Tibial nerve (tissue), 4 donors: ENCODE data around the gene DPEP3.

Experiments
- EP300 ChIP-seq, 2 donors: sonication (generic); formaldehyde crosslinking; IDR thresholded peaks; one replicate each; pipeline ENCODE4 v1.6.1; 2017; ENCODE audit warnings: antibody characterized with exemption in 2 of 2, mild to moderate bottlenecking in 1 of 2
- POLR2A ChIP-seq, 2 donors: fragments of 450-650 bp; IDR thresholded peaks; one replicate each; pipeline ENCODE4 v1.6.1; 2017; ENCODE audit warnings: antibody characterized with exemption in 2 of 2, mild to moderate bottlenecking in 2 of 2, moderate library complexity in 2 of 2
- TF ChIP-seq, protein P1 (sequence below), 5 experiments: fragments of 200-600 bp in 3 of 5; fragments of 450-650 bp in 2 of 5; sonication (generic) in 3 of 5; IDR thresholded peaks; one replicate each; pipeline ENCODE4 v1.5.1; 2016 to 2019; ENCODE audit warnings: antibody characterized with exemption in 5 of 5, mild to moderate bottlenecking in 3 of 5, moderate library complexity in 2 of 5

- TF ChIP-seq, protein P1, sequence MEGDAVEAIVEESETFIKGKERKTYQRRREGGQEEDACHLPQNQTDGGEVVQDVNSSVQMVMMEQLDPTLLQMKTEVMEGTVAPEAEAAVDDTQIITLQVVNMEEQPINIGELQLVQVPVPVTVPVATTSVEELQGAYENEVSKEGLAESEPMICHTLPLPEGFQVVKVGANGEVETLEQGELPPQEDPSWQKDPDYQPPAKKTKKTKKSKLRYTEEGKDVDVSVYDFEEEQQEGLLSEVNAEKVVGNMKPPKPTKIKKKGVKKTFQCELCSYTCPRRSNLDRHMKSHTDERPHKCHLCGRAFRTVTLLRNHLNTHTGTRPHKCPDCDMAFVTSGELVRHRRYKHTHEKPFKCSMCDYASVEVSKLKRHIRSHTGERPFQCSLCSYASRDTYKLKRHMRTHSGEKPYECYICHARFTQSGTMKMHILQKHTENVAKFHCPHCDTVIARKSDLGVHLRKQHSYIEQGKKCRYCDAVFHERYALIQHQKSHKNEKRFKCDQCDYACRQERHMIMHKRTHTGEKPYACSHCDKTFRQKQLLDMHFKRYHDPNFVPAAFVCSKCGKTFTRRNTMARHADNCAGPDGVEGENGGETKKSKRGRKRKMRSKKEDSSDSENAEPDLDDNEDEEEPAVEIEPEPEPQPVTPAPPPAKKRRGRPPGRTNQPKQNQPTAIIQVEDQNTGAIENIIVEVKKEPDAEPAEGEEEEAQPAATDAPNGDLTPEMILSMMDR (IDR thresholded peaks at IDR 0.05), result no peak
- TF ChIP-seq POLR2A (IDR thresholded peaks at IDR 0.05) (no peak), EP300 (IDR thresholded peaks at IDR 0.05) (peak in 1 of 2 donors; percentile 69)
These were observed 20.6 kb downstream of the DPEP3 start for GRCh38 chr16:67959536-67960329.
